GM12878 (cell line): ENCODE measurements around the gene HPSE. TPM values are rescaled to one million over a fixed set of nuclear protein-coding genes. Genes with fewer than 3 reads are reported as not detected.

Source experiments
- ATAC-seq: fragments of 200-7000 bp; cut with Tn5 transposase; 3 replicates; pipeline ENCODE4 v1.9.1; 2020; ENCODE audit warnings: mild to moderate bottlenecking, moderate library complexity
- BruUV-seq: library from RNA; stranded (reverse); fragments of 400-500 nt; replicated peaks from 2 replicates; lab custom pipeline; 2021; lab: Mats Ljungman, UMichigan
- CTCF ChIA-PET: fragments of 300-600 bp; sonication (Branson Sonifier 250); formaldehyde crosslinking; extraction: SDS; loops from one replicate; lab custom pipeline; 2021; ENCODE audit warnings: inconsistent platforms; lab: Yijun Ruan, JAX
- POLR2A ChIA-PET: fragments of 350-600 bp; formaldehyde crosslinking; extraction: SDS; loops from one replicate; lab custom pipeline; 2021; ENCODE audit warnings: inconsistent platforms; lab: Charles Lee
- RAD21 ChIA-PET: fragments of 300-600 bp; sonication (Branson Sonifier 250); formaldehyde crosslinking; loops from one replicate; lab custom pipeline; 2023; ENCODE audit warnings: antibody characterized with exemption; ENCODE audit not compliant: unreplicated experiment; lab: Charles Lee
- SMC1A ChIA-PET: fragments of 300-600 bp; sonication (Branson Sonifier 250); formaldehyde crosslinking; loops from one replicate; lab custom pipeline; 2023; ENCODE audit not compliant: unreplicated experiment, uncharacterized antibody; lab: Charles Lee
- DNase-seq: peaks from one replicate; pipeline ENCODE4 v3.0.0-alpha.2; 2011; ENCODE audit warnings: low read depth, low spot score
- FAIRE-seq: peaks from 3 replicates; lab custom pipeline; 2011; peaks lifted over from hg19 to GRCh38; lab: Jason Lieb, UNC
- H2AFZ ChIP-seq: 2 replicates; pipeline ENCODE4 v1.6.0; 2011; ENCODE audit warnings: low read depth, low read length, control low read depth; ENCODE audit not compliant: control insufficient read depth
- H3K27ac ChIP-seq: 2 replicates; pipeline ENCODE4 v1.5.1; 2011; ENCODE audit warnings: control low read depth; ENCODE audit not compliant: control insufficient read depth, insufficient read depth
- H3K27me3 ChIP-seq, 2 experiments: replicated peaks in 1 of 2; 2 replicates each; pipeline versions ENCODE4 v1.6.0 to v1.6.1; 2011; ENCODE audit warnings: low read length in 1 of 2; ENCODE audit not compliant: control insufficient read depth in 2 of 2, insufficient read depth in 2 of 2
- H3K36me3 ChIP-seq, 2 experiments: 2 replicates each; pipeline ENCODE4 v1.5.1; 2011; ENCODE audit warnings: low read length in 1 of 2; ENCODE audit not compliant: control insufficient read depth in 2 of 2, insufficient read depth in 2 of 2
- H3K4me1 ChIP-seq: 2 replicates; pipeline ENCODE4 v1.6.1; 2011; ENCODE audit warnings: mild to moderate bottlenecking, low read length, moderate library complexity, mixed read lengths; ENCODE audit not compliant: control insufficient read depth, insufficient read depth
- H3K4me2 ChIP-seq: 2 replicates; pipeline ENCODE4 v1.6.0; 2011; ENCODE audit warnings: control low read depth; ENCODE audit not compliant: control insufficient read depth, insufficient read depth
- H3K4me3 ChIP-seq: fragments of 200-600 bp; sonication (generic); 2 replicates; pipeline ENCODE4 v1.5.1; 2016
- H3K79me2 ChIP-seq: 2 replicates; pipeline ENCODE4 v1.6.0; 2011; ENCODE audit warnings: low read length; ENCODE audit not compliant: control insufficient read depth, insufficient read depth
- H3K9ac ChIP-seq: 2 replicates; pipeline ENCODE4 v1.8.0; 2011; ENCODE audit warnings: low read length, control low read depth, mixed read lengths; ENCODE audit not compliant: control insufficient read depth, insufficient read depth
- H3K9me3 ChIP-seq: replicated peaks from 3 replicates; pipeline ENCODE4 v1.5.1; 2011; ENCODE audit warnings: mild to moderate bottlenecking, low read length; ENCODE audit not compliant: control insufficient read depth, insufficient read depth
- H4K20me1 ChIP-seq: 2 replicates; pipeline ENCODE4 v1.6.0; 2011; ENCODE audit not compliant: control insufficient read depth, insufficient read depth
- ASH2L ChIP-seq: fragments of 300-600, 200-600 bp; sonication (generic); IDR thresholded peaks from 2 replicates; pipeline ENCODE4 v1.6.1; 2017; ENCODE audit warnings: low read depth, mild to moderate bottlenecking, borderline replicate concordance
- CEBPZ ChIP-seq: fragments of 150-350 bp; IDR thresholded peaks from 2 replicates; pipeline ENCODE4 v1.6.1; 2016; ENCODE audit warnings: low read depth, low read length
- CHD1 ChIP-seq: IDR thresholded peaks from 2 replicates; pipeline ENCODE4 v1.6.1; 2012; ENCODE audit warnings: low read depth, low read length, improper control_type of control experiment
- CHD4 ChIP-seq: fragments of 200-600 bp; sonication (generic); IDR thresholded peaks from 2 replicates; pipeline ENCODE4 v1.6.1; 2016; ENCODE audit warnings: mild to moderate bottlenecking
- POU2F2 ChIP-seq: IDR thresholded peaks from 3 replicates; pipeline ENCODE4 v1.6.1; 2011; ENCODE audit warnings: low read depth, mild to moderate bottlenecking, low read length, borderline replicate concordance
- RAD21 ChIP-seq: IDR thresholded peaks from 2 replicates; pipeline ENCODE4 v1.6.1; 2011; ENCODE audit warnings: mild to moderate bottlenecking, low read depth, low read length, moderate library complexity; ENCODE audit not compliant: insufficient read depth
- SIX5 ChIP-seq: IDR thresholded peaks from 2 replicates; pipeline ENCODE4 v1.6.1; 2011; ENCODE audit warnings: mild to moderate bottlenecking, low read depth, low read length, moderate library complexity; ENCODE audit not compliant: severe bottlenecking
- STAT1 ChIP-seq: fragments of 450-650 bp; conservative IDR thresholded peaks from 2 replicates; pipeline ENCODE4 v1.6.1; 2014; ENCODE audit warnings: antibody characterized with exemption, mild to moderate bottlenecking
- TCF12 ChIP-seq: IDR thresholded peaks from 2 replicates; pipeline ENCODE4 v1.6.1; 2011; ENCODE audit warnings: low read depth, mild to moderate bottlenecking, low read length
- WGBS: methylation state at CpG from one replicate; pipeline ENCODE4 v1.1.6; 2016; ENCODE audit warnings: low lambda C conversion rate; ENCODE audit not compliant: insufficient replicate concordance, insufficient coverage; ENCODE audit errors: missing lambda C conversion rate; 5-methylcytosine and 5-hydroxymethylcytosine counted together
- in situ Hi-C: fragments of 300-500 bp; cut with MboI; formaldehyde crosslinking; loops from 9 replicates; pipeline ENCODE4 v1.14.3; 2018; ENCODE audit warnings: mixed read lengths
- intact Hi-C: fragments of 100-400 bp; cut with micrococcal nuclease; formaldehyde crosslinking; loops from one replicate; pipeline ENCODE4 v1.14.2; 2022; ENCODE audit not compliant: unreplicated experiment
- polyA plus RNA-seq, 11 experiments: library from polyadenylated mRNA; depleted of rRNA in 4 of 11; unstranded in 6 of 11; stranded (reverse) in 5 of 11; fragments of >200 nt; fragmentation: Nextera tagmentation in 4 of 11; fragmentation: Illumina TruSeq in 1 of 11; extraction: Ambion mirVana in 4 of 11; extraction: Trizol in 1 of 11; gene quantifications; 1 replicate in 1 of 11; 2 replicates in 10 of 11; pipeline versions ENCODE4 v1.2.1 to v1.2.3, GENCODE V29; 2011 to 2016; ENCODE audit warnings: inconsistent platforms in 2 of 11, missing spikeins in 2 of 11, low read depth in 1 of 11
- total RNA-seq, 4 experiments: library from RNA; depleted of rRNA in 3 of 4; stranded (reverse); fragments of >200 nt in 3 of 4; fragmentation: Illumina TruSeq in 1 of 4; extraction: Trizol in 1 of 4; gene quantifications; 2 replicates each; pipeline versions ENCODE4 v1.2.1 to v1.2.3, GENCODE V29; 2013 to 2021

HPSE gene
- total and polyA plus RNA-seq, 10 of the 15 experiments (the other 5 are each of a cell fraction or from before 2014, with no cell fraction given): 0.16 to 0.89 (median 0.58) TPM

- TF ChIP-seq CEBPZ (no peak), POU2F2 (no peak), SIX5 (no peak), STAT1 (no peak)
Measured at GRCh38 chr4:83361416-83362103, 26.9 kb upstream of the HPSE start (continued).

GRCh38 chr4:83360018-83360417 is 25.4 kb upstream of the HPSE start:
- Histone ChIP-seq H3K4me3 (no peak overlapping the region), H3K79me2 (no peaks in the 10 kb centered on the region), H3K9ac (no peak overlapping the region), H3K36me3 (no peaks in the 10 kb centered on the region), H2AFZ (no peak overlapping the region), H3K4me1 (no peaks in the 10 kb centered on the region), H4K20me1 (no peaks in the 10 kb centered on the region), H3K27ac (no peak overlapping the region), H3K4me2 (no peak overlapping the region), H3K27me3 (no peaks in the 10 kb centered on the region), H3K9me3 (no peaks in the 10 kb centered on the region)
- SMC1A ChIA-PET: no interaction called here
- 72% methylated on average over 4 of the region's 4 CpGs for WGBS
- RAD21 ChIA-PET: no interaction called here
- POLR2A ChIA-PET: no interaction called here
- CTCF ChIA-PET: no interaction called here
- intact Hi-C loops: loop anchor here (5.0 kb wide), 2 partner anchors 82 to 282 kb away; no protein-coding TSS in a partner anchor
- BruUV-seq: no TSS peak
- in situ Hi-C loops: no loop called here
- no peak for TF ChIP-seq TCF12
- no peak for TF ChIP-seq ASH2L
- no peak for TF ChIP-seq CHD1
- TF ChIP-seq RAD21: no peak
- no peak for TF ChIP-seq CHD4
- DNase-seq (no peak), ATAC-seq (no peak), FAIRE-seq (peak; percentile 44)
